ENCODE measurements around the gene GPC5. TPM values are rescaled to one million over a fixed set of nuclear protein-coding genes. Genes with fewer than 3 reads are reported as not detected.

The GPC5 gene
- total and polyA plus RNA-seq, 2 of the 13 experiments (the other 11 are each of a cell fraction or from before 2014, with no cell fraction given), result 0.02 to 0.07 TPM

DNA sequence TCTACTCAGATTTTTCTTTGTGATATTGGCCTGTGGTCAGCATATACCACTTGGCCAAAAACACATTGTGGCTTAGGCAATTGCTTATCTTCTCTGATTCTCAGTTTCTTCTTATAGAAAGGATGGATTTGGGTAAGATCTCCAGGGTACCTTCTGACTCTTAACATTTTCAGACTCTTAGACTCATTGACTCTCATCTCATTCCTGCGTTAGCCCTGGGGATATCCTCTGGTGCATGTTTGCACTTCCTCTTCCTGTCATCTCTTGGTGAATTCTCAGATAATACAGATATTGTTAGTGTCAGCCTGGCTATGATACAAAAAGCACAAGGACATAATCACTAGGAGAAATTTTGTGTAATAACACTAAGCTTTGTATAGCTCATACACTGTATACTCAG lies 1335.6 kb downstream of the GPC5 start (continued):
- TF ChIP-seq, protein P1, sequence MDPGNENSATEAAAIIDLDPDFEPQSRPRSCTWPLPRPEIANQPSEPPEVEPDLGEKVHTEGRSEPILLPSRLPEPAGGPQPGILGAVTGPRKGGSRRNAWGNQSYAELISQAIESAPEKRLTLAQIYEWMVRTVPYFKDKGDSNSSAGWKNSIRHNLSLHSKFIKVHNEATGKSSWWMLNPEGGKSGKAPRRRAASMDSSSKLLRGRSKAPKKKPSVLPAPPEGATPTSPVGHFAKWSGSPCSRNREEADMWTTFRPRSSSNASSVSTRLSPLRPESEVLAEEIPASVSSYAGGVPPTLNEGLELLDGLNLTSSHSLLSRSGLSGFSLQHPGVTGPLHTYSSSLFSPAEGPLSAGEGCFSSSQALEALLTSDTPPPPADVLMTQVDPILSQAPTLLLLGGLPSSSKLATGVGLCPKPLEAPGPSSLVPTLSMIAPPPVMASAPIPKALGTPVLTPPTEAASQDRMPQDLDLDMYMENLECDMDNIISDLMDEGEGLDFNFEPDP (CRISPR knock-in tag; conservative IDR thresholded peaks at IDR 0.05), result no peak

DNA sequence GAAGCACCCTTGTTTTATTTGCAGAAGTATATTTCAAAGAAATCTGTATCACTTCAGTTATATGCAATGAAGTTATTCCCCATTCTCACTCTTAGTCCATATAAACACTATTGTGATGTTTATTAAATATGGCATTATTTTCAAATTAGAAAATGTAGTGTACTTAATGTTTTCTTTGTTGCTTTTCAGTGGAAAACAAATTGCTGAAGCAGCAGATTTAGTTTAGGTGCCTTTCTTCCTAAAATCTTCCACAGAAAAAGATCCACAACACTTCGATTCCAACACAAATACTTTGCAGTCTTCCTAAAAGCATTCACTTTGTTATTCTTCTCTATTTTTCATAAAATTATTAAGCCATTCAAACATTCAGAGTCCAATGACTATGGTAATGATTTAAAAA lies 1336.1 kb downstream of the GPC5 start:
- ATAC-seq (no peak), FAIRE-seq (no peak), DNase-seq (ENCODE audit: low spot score) (no peak)
- no TSS peak for BruUV-seq (replicated peaks)
- in situ Hi-C loops (cut with HindIII; ENCODE audit: extremely low pct_ligation_motif_present, low pct_unique_long_range_greater_than_20kb) (no loop called here), intact Hi-C loops (cut with micrococcal nuclease; ENCODE audit: unreplicated experiment) (no loop called here)
- H3K27ac ChIP-seq (ENCODE audit: extremely low read length, insufficient read depth, low read length), result no peak overlapping the region
- CTCF ChIA-PET (ENCODE audit: low intra/inter-chr PET ratio, low total read pairs), result no interaction called here
- H2AFZ ChIP-seq (ENCODE audit: low read length), result no peak overlapping the region
- no peaks in the 10 kb centered on the region for H3K27me3 ChIP-seq (ENCODE audit: control insufficient read depth in 1 of 2, insufficient read depth in 2 of 2, low read length in 2 of 2)
- H3K79me2 ChIP-seq (ENCODE audit: insufficient read depth, low read length), result no peaks in the 10 kb centered on the region
- no peak overlapping the region for H3K4me2 ChIP-seq (ENCODE audit: low read depth, low read length)
- H3K36me3 ChIP-seq (replicated peaks in 1 of 2; ENCODE audit: control insufficient read depth in 1 of 2, insufficient read depth in 2 of 2, low read length in 2 of 2), result no peaks in the 10 kb centered on the region
- no peaks in the 10 kb centered on the region for H4K20me1 ChIP-seq (ENCODE audit: insufficient read depth, low read length)
- no peaks in the 10 kb centered on the region for H3K9me3 ChIP-seq (ENCODE audit: low read length)
- WGBS (ENCODE audit: low lambda C conversion rate), result 0% methylated on average over 1 of the region's 1 CpG
- POLR2A ChIA-PET, result no interaction called here
- H3K4me1 ChIP-seq (ENCODE audit: insufficient read depth, low read length), result no peaks in the 10 kb centered on the region
- no peak overlapping the region for H3K9ac ChIP-seq (ENCODE audit: insufficient read depth, low read depth, low read length)
- no peak overlapping the region for H3K4me3 ChIP-seq (replicated peaks in 1 of 3; ENCODE audit: insufficient read depth in 1 of 3, low read depth in 2 of 3, low read length in 3 of 3)
- TF ChIP-seq HNRNPH1 (optimal IDR thresholded peaks at IDR 0.05; ENCODE audit: low read depth, low read length), result no peak
- no peak for TF ChIP-seq TAF1 (CRISPR knock-in tag; IDR thresholded peaks at IDR 0.05)
- no peak for TF ChIP-seq FOSL2 (CRISPR knock-in tag; IDR thresholded peaks at IDR 0.05)
- TF ChIP-seq, protein P2, sequence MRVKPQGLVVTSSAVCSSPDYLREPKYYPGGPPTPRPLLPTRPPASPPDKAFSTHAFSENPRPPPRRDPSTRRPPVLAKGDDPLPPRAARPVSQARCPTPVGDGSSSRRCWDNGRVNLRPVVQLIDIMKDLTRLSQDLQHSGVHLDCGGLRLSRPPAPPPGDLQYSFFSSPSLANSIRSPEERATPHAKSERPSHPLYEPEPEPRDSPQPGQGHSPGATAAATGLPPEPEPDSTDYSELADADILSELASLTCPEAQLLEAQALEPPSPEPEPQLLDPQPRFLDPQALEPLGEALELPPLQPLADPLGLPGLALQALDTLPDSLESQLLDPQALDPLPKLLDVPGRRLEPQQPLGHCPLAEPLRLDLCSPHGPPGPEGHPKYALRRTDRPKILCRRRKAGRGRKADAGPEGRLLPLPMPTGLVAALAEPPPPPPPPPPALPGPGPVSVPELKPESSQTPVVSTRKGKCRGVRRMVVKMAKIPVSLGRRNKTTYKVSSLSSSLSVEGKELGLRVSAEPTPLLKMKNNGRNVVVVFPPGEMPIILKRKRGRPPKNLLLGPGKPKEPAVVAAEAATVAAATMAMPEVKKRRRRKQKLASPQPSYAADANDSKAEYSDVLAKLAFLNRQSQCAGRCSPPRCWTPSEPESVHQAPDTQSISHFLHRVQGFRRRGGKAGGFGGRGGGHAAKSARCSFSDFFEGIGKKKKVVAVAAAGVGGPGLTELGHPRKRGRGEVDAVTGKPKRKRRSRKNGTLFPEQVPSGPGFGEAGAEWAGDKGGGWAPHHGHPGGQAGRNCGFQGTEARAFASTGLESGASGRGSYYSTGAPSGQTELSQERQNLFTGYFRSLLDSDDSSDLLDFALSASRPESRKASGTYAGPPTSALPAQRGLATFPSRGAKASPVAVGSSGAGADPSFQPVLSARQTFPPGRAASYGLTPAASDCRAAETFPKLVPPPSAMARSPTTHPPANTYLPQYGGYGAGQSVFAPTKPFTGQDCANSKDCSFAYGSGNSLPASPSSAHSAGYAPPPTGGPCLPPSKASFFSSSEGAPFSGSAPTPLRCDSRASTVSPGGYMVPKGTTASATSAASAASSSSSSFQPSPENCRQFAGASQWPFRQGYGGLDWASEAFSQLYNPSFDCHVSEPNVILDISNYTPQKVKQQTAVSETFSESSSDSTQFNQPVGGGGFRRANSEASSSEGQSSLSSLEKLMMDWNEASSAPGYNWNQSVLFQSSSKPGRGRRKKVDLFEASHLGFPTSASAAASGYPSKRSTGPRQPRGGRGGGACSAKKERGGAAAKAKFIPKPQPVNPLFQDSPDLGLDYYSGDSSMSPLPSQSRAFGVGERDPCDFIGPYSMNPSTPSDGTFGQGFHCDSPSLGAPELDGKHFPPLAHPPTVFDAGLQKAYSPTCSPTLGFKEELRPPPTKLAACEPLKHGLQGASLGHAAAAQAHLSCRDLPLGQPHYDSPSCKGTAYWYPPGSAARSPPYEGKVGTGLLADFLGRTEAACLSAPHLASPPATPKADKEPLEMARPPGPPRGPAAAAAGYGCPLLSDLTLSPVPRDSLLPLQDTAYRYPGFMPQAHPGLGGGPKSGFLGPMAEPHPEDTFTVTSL (CRISPR knock-in tag; IDR thresholded peaks at IDR 0.05; ENCODE audit: borderline replicate concordance), result no peak
- no peak for TF ChIP-seq ZNF567 (CRISPR knock-in tag; IDR thresholded peaks at IDR 0.05; ENCODE audit: borderline replicate concordance)
- no peak for TF ChIP-seq PHF8 (CRISPR knock-in tag; IDR thresholded peaks at IDR 0.05)
- peak; percentile 86 for TF ChIP-seq MAFF (IDR thresholded peaks at IDR 0.05; ENCODE audit: low read depth, low read length)
- peak; percentile 81 to 93 for TF ChIP-seq MAFK (conservative IDR thresholded peaks at IDR 0.05 in 1 of 2, IDR thresholded peaks at IDR 0.05 in 1 of 2; ENCODE audit: low read length in 2 of 2)
- TF ChIP-seq, protein P3, sequence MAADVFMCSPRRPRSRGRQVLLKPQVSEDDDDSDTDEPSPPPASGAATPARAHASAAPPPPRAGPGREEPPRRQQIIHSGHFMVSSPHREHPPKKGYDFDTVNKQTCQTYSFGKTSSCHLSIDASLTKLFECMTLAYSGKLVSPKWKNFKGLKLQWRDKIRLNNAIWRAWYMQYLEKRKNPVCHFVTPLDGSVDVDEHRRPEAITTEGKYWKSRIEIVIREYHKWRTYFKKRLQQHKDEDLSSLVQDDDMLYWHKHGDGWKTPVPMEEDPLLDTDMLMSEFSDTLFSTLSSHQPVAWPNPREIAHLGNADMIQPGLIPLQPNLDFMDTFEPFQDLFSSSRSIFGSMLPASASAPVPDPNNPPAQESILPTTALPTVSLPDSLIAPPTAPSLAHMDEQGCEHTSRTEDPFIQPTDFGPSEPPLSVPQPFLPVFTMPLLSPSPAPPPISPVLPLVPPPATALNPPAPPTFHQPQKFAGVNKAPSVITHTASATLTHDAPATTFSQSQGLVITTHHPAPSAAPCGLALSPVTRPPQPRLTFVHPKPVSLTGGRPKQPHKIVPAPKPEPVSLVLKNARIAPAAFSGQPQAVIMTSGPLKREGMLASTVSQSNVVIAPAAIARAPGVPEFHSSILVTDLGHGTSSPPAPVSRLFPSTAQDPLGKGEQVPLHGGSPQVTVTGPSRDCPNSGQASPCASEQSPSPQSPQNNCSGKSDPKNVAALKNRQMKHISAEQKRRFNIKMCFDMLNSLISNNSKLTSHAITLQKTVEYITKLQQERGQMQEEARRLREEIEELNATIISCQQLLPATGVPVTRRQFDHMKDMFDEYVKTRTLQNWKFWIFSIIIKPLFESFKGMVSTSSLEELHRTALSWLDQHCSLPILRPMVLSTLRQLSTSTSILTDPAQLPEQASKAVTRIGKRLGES (CRISPR knock-in tag; IDR thresholded peaks at IDR 0.05; ENCODE audit: borderline replicate concordance), result no peak

Data from HepG2 (cell line).